Pancreas (tissue), 10 donors: ENCODE data around the gene SLC41A3. TPM values are rescaled to one million over a fixed set of nuclear protein-coding genes. Genes with fewer than 3 reads are reported as not detected.
A peak's percentile ranks its signal among the peaks of the same experiment; 100 is the strongest.
"Not testable (repeated sequence)": the region's sequence is repeated elsewhere in the genome, so short reads cannot be mapped to it uniquely, and the experiment has no call there.

Experiments used
- ATAC-seq, 4 donors: fragments of 200-7000 bp; cut with Tn5 transposase; one replicate each; pipeline versions ENCODE4 v1.8.0 to v1.9.1; 2020; ENCODE audit warnings: mild to moderate bottlenecking in 4 of 4, moderate library complexity in 4 of 4
- DNase-seq, 6 donors: peaks; one replicate each; pipeline ENCODE4 v3.0.0-alpha.2; 2020
- FAIRE-seq: peaks from 2 replicates; lab custom pipeline; 2012; peaks lifted over from hg19 to GRCh38; lab: Jason Lieb, UNC
- H3K27ac ChIP-seq, 4 donors: fragments of 200-600 bp; sonication (generic); 1 replicate in 3 of 4; 2 replicates in 1 of 4; pipeline versions ENCODE4 v1.5.0 to v1.8.0; 2020
- H3K27me3 ChIP-seq, 4 donors: fragments of 200-600 bp; one replicate each; pipeline ENCODE4 v1.8.0; 2021
- H3K36me3 ChIP-seq, 3 donors: fragments of 200-600 bp; sonication (generic) in 1 of 3; one replicate each; pipeline versions ENCODE4 v1.5.0 to v1.8.0; 2020 to 2021
- H3K4me1 ChIP-seq, 3 donors: fragments of 200-600 bp; one replicate each; pipeline ENCODE4 v1.8.0; 2021
- H3K4me3 ChIP-seq, 4 donors: fragments of 200-600 bp; sonication (generic) in 2 of 4; one replicate each; pipeline versions ENCODE4 v1.5.0 to v1.8.0; 2020 to 2021
- H3K9me3 ChIP-seq, 4 donors: fragments of 200-600 bp; one replicate each; pipeline ENCODE4 v1.8.0; 2021
- WGBS, 2 donors: extraction: QIAGEN DNeasy Blood & Tissue Kit; methylation state at CpG; one replicate each; pipeline ENCODE4 v1.1.7; 2013; 5-methylcytosine and 5-hydroxymethylcytosine counted together
- intact Hi-C, 3 donors: fragments of 100-400 bp; cut with DNase I; formaldehyde crosslinking; loops; one replicate each; pipeline versions ENCODE4 v1.11.1 to v1.14.2; 2022
- polyA plus RNA-seq, 2 donors: library from polyadenylated mRNA; stranded (reverse); fragments of 200-250 nt; gene quantifications; one replicate each; pipeline ENCODE4 v1.2.3, GENCODE V29; 2013
- total RNA-seq, 6 donors: library from RNA; stranded (reverse); fragmentation: NEBNext Ultra II Directional in 4 of 6; extraction: Animal tissue kit (Norgen Biotek cat#: 25700) in 4 of 6; gene quantifications; one replicate each; pipeline versions ENCODE4 v1.2.1 to v1.2.4, GENCODE V29; 2021 to 2023
- TF ChIP-seq, protein P1 (sequence below), 4 donors: fragments of 200-600 bp; sonication (generic) in 3 of 4; IDR thresholded peaks; one replicate each; pipeline versions ENCODE4 v1.5.0 to v1.8.0; 2021; ENCODE audit warnings: antibody characterized with exemption in 4 of 4
- donor health status: healthy with polysubstance abuse.
- donor health status: DM: no; HTN: no; CAD: no; lungs with moderate emphysema.
- donor health status: DM: no; HTN: no; CAD: no.
- donor health status: control.
- donor health status: control.
- donor health status: Bipolar disorder and iron deficiency.
- donor health status: DM: yes; HTN: yes; CAD: no.
- donor health status: DM: no; HTN: no; CAD: no.
- donor health status: DM: no; HTN: no; CAD: no.
- donor health status: DM: yes; HTN: yes; CAD: no.

The SLC41A3 gene
- total and polyA plus RNA-seq, 8 donors, result 19.4 to 38.1 (median 31.1) TPM

GRCh38 chr3:125959317-125960065 lies 124.4 kb downstream of the SLC41A3 start:
- Histone ChIP-seq H3K27ac (no peak overlapping the region), H3K27me3 (no peaks in the 10 kb centered on the region), H3K4me1 (no peaks in the 10 kb centered on the region), H3K4me3 (no peak overlapping the region), H3K36me3 (no peaks in the 10 kb centered on the region), H3K9me3 (no peaks in the 10 kb centered on the region)
- TF ChIP-seq, protein P1, sequence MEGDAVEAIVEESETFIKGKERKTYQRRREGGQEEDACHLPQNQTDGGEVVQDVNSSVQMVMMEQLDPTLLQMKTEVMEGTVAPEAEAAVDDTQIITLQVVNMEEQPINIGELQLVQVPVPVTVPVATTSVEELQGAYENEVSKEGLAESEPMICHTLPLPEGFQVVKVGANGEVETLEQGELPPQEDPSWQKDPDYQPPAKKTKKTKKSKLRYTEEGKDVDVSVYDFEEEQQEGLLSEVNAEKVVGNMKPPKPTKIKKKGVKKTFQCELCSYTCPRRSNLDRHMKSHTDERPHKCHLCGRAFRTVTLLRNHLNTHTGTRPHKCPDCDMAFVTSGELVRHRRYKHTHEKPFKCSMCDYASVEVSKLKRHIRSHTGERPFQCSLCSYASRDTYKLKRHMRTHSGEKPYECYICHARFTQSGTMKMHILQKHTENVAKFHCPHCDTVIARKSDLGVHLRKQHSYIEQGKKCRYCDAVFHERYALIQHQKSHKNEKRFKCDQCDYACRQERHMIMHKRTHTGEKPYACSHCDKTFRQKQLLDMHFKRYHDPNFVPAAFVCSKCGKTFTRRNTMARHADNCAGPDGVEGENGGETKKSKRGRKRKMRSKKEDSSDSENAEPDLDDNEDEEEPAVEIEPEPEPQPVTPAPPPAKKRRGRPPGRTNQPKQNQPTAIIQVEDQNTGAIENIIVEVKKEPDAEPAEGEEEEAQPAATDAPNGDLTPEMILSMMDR (IDR thresholded peaks at IDR 0.05), result no peak
- DNase-seq, result peak in 2 of 6 donors; percentile 23 to 77
- FAIRE-seq, result no peak
- intact Hi-C loops, result no loop called here
- ATAC-seq, result no peak
- WGBS, 2 donors, result 94% methylated on average over 35 to 39 of the region's 39 CpGs

DNA sequence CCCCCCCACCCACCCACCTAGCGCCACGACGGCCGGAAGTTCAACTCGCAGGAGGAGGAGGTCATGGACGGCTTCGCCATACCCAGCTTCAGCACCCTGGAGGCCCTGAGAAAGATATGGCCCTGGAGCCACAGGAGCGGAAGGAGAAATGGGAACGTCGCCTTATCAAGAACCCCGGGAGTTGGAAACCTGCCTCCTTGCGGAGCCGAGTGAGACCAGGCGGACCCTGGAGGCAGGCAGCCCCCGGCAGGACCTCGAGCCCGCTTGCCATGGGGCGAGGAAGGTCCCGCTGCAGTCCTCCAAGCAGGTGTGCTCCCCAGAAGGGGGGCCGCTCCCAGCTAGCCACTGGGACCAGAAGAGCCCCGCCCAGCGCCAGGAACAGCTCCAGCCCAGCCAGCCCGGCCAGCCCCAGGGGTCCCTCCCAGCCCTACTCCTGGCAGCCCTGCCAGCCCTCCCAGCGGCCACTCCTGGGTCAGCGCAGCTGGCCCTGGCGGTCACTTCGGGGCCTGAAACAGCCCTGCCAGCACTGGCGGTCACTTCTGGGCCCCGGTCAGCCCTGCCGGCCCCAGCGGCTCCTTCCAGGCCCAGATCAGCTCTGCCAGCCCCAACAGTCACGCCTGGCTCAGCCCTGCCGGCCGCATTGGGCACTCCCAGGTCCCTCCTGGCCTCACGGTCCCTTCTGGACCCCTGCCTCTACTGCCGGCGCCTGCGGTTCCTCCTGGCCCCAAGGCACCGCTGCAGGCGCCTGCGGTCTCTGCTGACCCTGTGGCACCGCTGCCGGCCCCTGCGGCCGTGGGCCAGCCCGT lies 125.2 kb downstream of the SLC41A3 start:
- intact Hi-C loops, result no loop called here
- TF ChIP-seq, protein P1 (IDR thresholded peaks at IDR 0.05), result no peak
- Histone ChIP-seq H3K4me1 (no peaks in the 10 kb centered on the region), H3K9me3 (no peaks in the 10 kb centered on the region), H3K36me3 (no peaks in the 10 kb centered on the region), H3K4me3 (no peak overlapping the region), H3K27me3 (no peaks in the 10 kb centered on the region), H3K27ac (no peak overlapping the region)
- 77 to 78% methylated on average over 43 to 46 of the region's 46 CpGs for WGBS, 2 donors
- FAIRE-seq (no peak), DNase-seq (peak in 3 of 6 donors; percentile 8 to 78 (median 21)), ATAC-seq (no peak)

- Histone ChIP-seq H3K4me3 (no peak overlapping the region), H3K4me1 (no peaks in the 10 kb centered on the region), H3K9me3 (no peaks in the 10 kb centered on the region), H3K27me3 (no peaks in the 10 kb centered on the region), H3K27ac (no peak overlapping the region), H3K36me3 (no peaks in the 10 kb centered on the region)
- ATAC-seq (peak in 1 of 4 donors; percentile 36), FAIRE-seq (no peak), DNase-seq (peak in 2 of 6 donors; percentile 12 to 21)
- 5 to 13% methylated on average over 41 to 75 of the region's 75 CpGs for WGBS, 2 donors
- intact Hi-C loops, result no loop called here
- TF ChIP-seq, protein P1 (IDR thresholded peaks at IDR 0.05), result no peak
Observed at GRCh38 chr3:125957674-125958510, 126.0 kb downstream of the SLC41A3 start.

GRCh38 chr3:125957020-125957419 lies 126.9 kb downstream of the SLC41A3 start:
- FAIRE-seq, ATAC-seq, H3K4me1 ChIP-seq, H3K36me3 ChIP-seq, H3K27ac ChIP-seq, H3K9me3 ChIP-seq, H3K4me3 ChIP-seq, DNase-seq, H3K27me3 ChIP-seq, intact Hi-C loops: not testable (repeated sequence)
- 74 to 83% methylated on average over 4 of the region's 4 CpGs for WGBS, 2 donors

Other genes with a start within 250 kb of the SLC41A3 start
- gene ROPN1B, start 114.9 kb downstream of the SLC41A3 start, total RNA-seq, result under 1 TPM in 2 of 6 donors, not detected in 4; 0.19 to 0.20 TPM
- under 1 TPM in 1 of 2 donors, not detected in 1; 0.23 TPM for gene ROPN1B, start 114.9 kb downstream of the SLC41A3 start, polyA plus RNA-seq
- 10 to 100 TPM; 15.4 to 46.3 (median 33.7) TPM for gene ALDH1L1, start 96.5 kb upstream of the SLC41A3 start, total RNA-seq
- 10 to 100 TPM; 38.8 to 44.0 TPM for gene ALDH1L1, start 96.5 kb upstream of the SLC41A3 start, polyA plus RNA-seq